RPMI7951 (cell line): ENCODE results near the gene MINDY4. TPM values are rescaled to one million over a fixed set of nuclear protein-coding genes. Genes with fewer than 3 reads are reported as not detected.
A peak's percentile ranks its signal among the peaks of the same experiment; 100 is the strongest.

Source experiments
- DNase-seq: peaks from one replicate; pipeline ENCODE4 v3.0.0-alpha.2; 2012; ENCODE audit warnings: low read depth
- total RNA-seq: library from RNA; depleted of rRNA; stranded (reverse); fragments of >200 nt; shearing (Covaris generic); gene quantifications from 2 replicates; pipeline ENCODE4 v1.2.3, GENCODE V29; 2014

MINDY4 gene
- total RNA-seq, 1 experiment from 2014 or later, result 27.0 TPM

GRCh38 chr7:30852308-30852684, 81.1 kb downstream of the MINDY4 start:
- peak; percentile 41 for DNase-seq

- DNase-seq, result no peak
Measured at GRCh38 chr7:30852744-30853288, 81.6 kb downstream of the MINDY4 start.

GRCh38 chr7:30853576-30853975, 82.4 kb downstream of the MINDY4 start:
- no peak for DNase-seq

GRCh38 chr7:30855936-30856335, 84.7 kb downstream of the MINDY4 start:
- no peak for DNase-seq

- DNase-seq, result no peak
Measured at GRCh38 chr7:30858576-30858975, 87.4 kb downstream of the MINDY4 start.

- no peak for DNase-seq
Measured at GRCh38 chr7:30859202-30859939, 88.2 kb downstream of the MINDY4 start.

- DNase-seq, result no peak
Measured at GRCh38 chr7:30859940-30860496, 88.8 kb downstream of the MINDY4 start.

- DNase-seq, result no peak
Measured at GRCh38 chr7:30861612-30862011, 90.4 kb downstream of the MINDY4 start.

- no peak for DNase-seq
Measured at GRCh38 chr7:30862995-30863705, 91.9 kb downstream of the MINDY4 start.

GRCh38 chr7:30863706-30864035, 92.5 kb downstream of the MINDY4 start:
- DNase-seq, result peak; percentile 27

- no peak for DNase-seq
Measured at GRCh38 chr7:30864101-30864500, 92.9 kb downstream of the MINDY4 start.

GRCh38 chr7:30865076-30865475, 93.9 kb downstream of the MINDY4 start:
- DNase-seq, result no peak

GRCh38 chr7:30865821-30866220, 94.6 kb downstream of the MINDY4 start:
- DNase-seq, result no peak

- peak; percentile 75 for DNase-seq
Measured at GRCh38 chr7:30866939-30867338, 95.7 kb downstream of the MINDY4 start.

GRCh38 chr7:30867483-30867882, 96.3 kb downstream of the MINDY4 start:
- DNase-seq, result no peak

GRCh38 chr7:30869794-30870611, 98.8 kb downstream of the MINDY4 start:
- DNase-seq, result peak; percentile 94

GRCh38 chr7:30870821-30871518, 99.8 kb downstream of the MINDY4 start:
- DNase-seq, result no peak

GRCh38 chr7:30871655-30872054, 100.4 kb downstream of the MINDY4 start:
- no peak for DNase-seq

- DNase-seq, result no peak
Measured at GRCh38 chr7:30873207-30873606, 102.0 kb downstream of the MINDY4 start.

GRCh38 chr7:30873656-30874055, 102.4 kb downstream of the MINDY4 start:
- DNase-seq, result no peak

GRCh38 chr7:30874656-30875302, 103.6 kb downstream of the MINDY4 start:
- DNase-seq, result peak; percentile 55
